ENCODE results near the gene ATP1B4.

Gene ATP1B4

GRCh38 chrX:120366794-120367193 lies 4.9 kb downstream of the ATP1B4 start:
- DNase-seq (ENCODE audit: extremely low spot score): no peak
- TF ChIP-seq ARNT (IDR thresholded peaks at IDR 0.05) (no peak), LEF1 (IDR thresholded peaks at IDR 0.05; ENCODE audit: borderline replicate concordance) (no peak), L3MBTL2 (conservative IDR thresholded peaks at IDR 0.05) (no peak), NFRKB (IDR thresholded peaks at IDR 0.05) (no peak), FOXK2 (IDR thresholded peaks at IDR 0.05) (no peak), TARDBP (IDR thresholded peaks at IDR 0.05) (no peak), BHLHE40 (IDR thresholded peaks at IDR 0.05; ENCODE audit: borderline replicate concordance) (no peak), ELF4 (IDR thresholded peaks at IDR 0.05) (no peak), SUZ12 (IDR thresholded peaks at IDR 0.05) (no peak), CTBP1 (IDR thresholded peaks at IDR 0.05; ENCODE audit: borderline replicate concordance) (no peak), HDGF (IDR thresholded peaks at IDR 0.05; ENCODE audit: borderline replicate concordance) (no peak), PKNOX1 (IDR thresholded peaks at IDR 0.05) (no peak), FOXA1 (IDR thresholded peaks at IDR 0.05) (no peak), ZNF384 (IDR thresholded peaks at IDR 0.05) (no peak), FOXM1 (IDR thresholded peaks at IDR 0.05; ENCODE audit: borderline replicate concordance) (no peak), SP1 (IDR thresholded peaks at IDR 0.05) (no peak)
- ChIA-PET POLR2A (no interaction called here), CTCF (no interaction called here)

GRCh38 chrX:120367402-120368109 lies 5.7 kb downstream of the ATP1B4 start:
- DNase-seq (ENCODE audit: extremely low spot score): no peak
- TF ChIP-seq LEF1 (IDR thresholded peaks at IDR 0.05; ENCODE audit: borderline replicate concordance) (no peak), FOXM1 (IDR thresholded peaks at IDR 0.05; ENCODE audit: borderline replicate concordance) (no peak), SP1 (IDR thresholded peaks at IDR 0.05) (no peak), ELF4 (IDR thresholded peaks at IDR 0.05) (no peak), L3MBTL2 (conservative IDR thresholded peaks at IDR 0.05) (no peak), HDGF (IDR thresholded peaks at IDR 0.05; ENCODE audit: borderline replicate concordance) (no peak), ZNF384 (IDR thresholded peaks at IDR 0.05) (no peak), ARNT (IDR thresholded peaks at IDR 0.05) (no peak), SUZ12 (IDR thresholded peaks at IDR 0.05) (no peak), PKNOX1 (IDR thresholded peaks at IDR 0.05) (no peak), TARDBP (IDR thresholded peaks at IDR 0.05) (no peak), CTBP1 (IDR thresholded peaks at IDR 0.05; ENCODE audit: borderline replicate concordance) (no peak), BHLHE40 (IDR thresholded peaks at IDR 0.05; ENCODE audit: borderline replicate concordance) (no peak), NFRKB (IDR thresholded peaks at IDR 0.05) (no peak), FOXK2 (IDR thresholded peaks at IDR 0.05) (no peak), FOXA1 (IDR thresholded peaks at IDR 0.05) (no peak)
- ChIA-PET POLR2A (no interaction called here), CTCF (no interaction called here)

- ChIA-PET POLR2A (no interaction called here), CTCF (no interaction called here)
- DNase-seq (ENCODE audit: extremely low spot score): no peak
- no peak for TF ChIP-seq FOXM1 (IDR thresholded peaks at IDR 0.05; ENCODE audit: borderline replicate concordance)
- no peak for TF ChIP-seq HDGF (IDR thresholded peaks at IDR 0.05; ENCODE audit: borderline replicate concordance)
- no peak for TF ChIP-seq TARDBP (IDR thresholded peaks at IDR 0.05)
- no peak for TF ChIP-seq FOXK2 (IDR thresholded peaks at IDR 0.05)
- no peak for TF ChIP-seq CTBP1 (IDR thresholded peaks at IDR 0.05; ENCODE audit: borderline replicate concordance)
- TF ChIP-seq BHLHE40 (IDR thresholded peaks at IDR 0.05; ENCODE audit: borderline replicate concordance): no peak
- no peak for TF ChIP-seq ARNT (IDR thresholded peaks at IDR 0.05)
- TF ChIP-seq ELF4 (IDR thresholded peaks at IDR 0.05): no peak
- TF ChIP-seq SUZ12 (IDR thresholded peaks at IDR 0.05): no peak
- TF ChIP-seq SP1 (IDR thresholded peaks at IDR 0.05): no peak
- TF ChIP-seq L3MBTL2 (conservative IDR thresholded peaks at IDR 0.05): no peak
- TF ChIP-seq PKNOX1 (IDR thresholded peaks at IDR 0.05): no peak
- TF ChIP-seq NFRKB (IDR thresholded peaks at IDR 0.05): no peak
- no peak for TF ChIP-seq FOXA1 (IDR thresholded peaks at IDR 0.05)
Measured at GRCh38 chrX:120372667-120373370, 10.9 kb downstream of the ATP1B4 start.

GRCh38 chrX:120377179-120377578 lies 15.3 kb downstream of the ATP1B4 start:
- CTCF ChIA-PET: interaction anchor here (0.9 kb wide), 2 partner anchors 12 to 75 kb away, joined by 3 to 4 read pairs; no protein-coding TSS in a partner anchor
- no peak for TF ChIP-seq SUZ12 (IDR thresholded peaks at IDR 0.05)
- TF ChIP-seq ZNF384 (IDR thresholded peaks at IDR 0.05): no peak
- TF ChIP-seq ELF4 (IDR thresholded peaks at IDR 0.05): no peak
- TF ChIP-seq BHLHE40 (IDR thresholded peaks at IDR 0.05; ENCODE audit: borderline replicate concordance): no peak
- no peak for TF ChIP-seq NFRKB (IDR thresholded peaks at IDR 0.05)
- TF ChIP-seq PKNOX1 (IDR thresholded peaks at IDR 0.05): no peak
- TF ChIP-seq HDGF (IDR thresholded peaks at IDR 0.05; ENCODE audit: borderline replicate concordance): no peak
- TF ChIP-seq FOXK2 (IDR thresholded peaks at IDR 0.05): no peak
- no peak for TF ChIP-seq ARNT (IDR thresholded peaks at IDR 0.05)
- no peak for TF ChIP-seq FOXA1 (IDR thresholded peaks at IDR 0.05)
- TF ChIP-seq CTBP1 (IDR thresholded peaks at IDR 0.05; ENCODE audit: borderline replicate concordance): no peak
- no peak for DNase-seq (ENCODE audit: extremely low spot score)
- POLR2A ChIA-PET: no interaction called here

- no peak for DNase-seq (ENCODE audit: extremely low spot score)
- ChIA-PET POLR2A (no interaction called here), CTCF (interaction anchor here (0.9 kb wide), 2 partner anchors 13 to 75 kb away, joined by 3 to 4 read pairs; no protein-coding TSS in a partner anchor)
- TF ChIP-seq HDGF (IDR thresholded peaks at IDR 0.05; ENCODE audit: borderline replicate concordance) (no peak), SUZ12 (IDR thresholded peaks at IDR 0.05) (no peak), SP1 (IDR thresholded peaks at IDR 0.05) (no peak), LEF1 (IDR thresholded peaks at IDR 0.05; ENCODE audit: borderline replicate concordance) (no peak), CTBP1 (IDR thresholded peaks at IDR 0.05; ENCODE audit: borderline replicate concordance) (no peak), BHLHE40 (IDR thresholded peaks at IDR 0.05; ENCODE audit: borderline replicate concordance) (no peak), ARNT (IDR thresholded peaks at IDR 0.05) (no peak), L3MBTL2 (conservative IDR thresholded peaks at IDR 0.05) (no peak), FOXK2 (IDR thresholded peaks at IDR 0.05) (no peak), PKNOX1 (IDR thresholded peaks at IDR 0.05) (no peak), FOXA1 (IDR thresholded peaks at IDR 0.05) (no peak), NFRKB (IDR thresholded peaks at IDR 0.05) (no peak), ELF4 (IDR thresholded peaks at IDR 0.05) (no peak), FOXM1 (IDR thresholded peaks at IDR 0.05; ENCODE audit: borderline replicate concordance) (no peak), ZNF384 (IDR thresholded peaks at IDR 0.05) (no peak), TARDBP (IDR thresholded peaks at IDR 0.05) (no peak)
Measured at GRCh38 chrX:120377715-120378114, 15.8 kb downstream of the ATP1B4 start.

Data from HEK293T (cell line).